ENCODE measurements around the gene TBC1D22A. TPM values are rescaled to one million over a fixed set of nuclear protein-coding genes. Genes with fewer than 3 reads are reported as not detected.

Gene TBC1D22A
- total and polyA plus RNA-seq, 10 of the 15 experiments (the other 5 are each of a cell fraction or from before 2014, with no cell fraction given) = 0.63 to 44.7 (median 27.4) TPM

DNA sequence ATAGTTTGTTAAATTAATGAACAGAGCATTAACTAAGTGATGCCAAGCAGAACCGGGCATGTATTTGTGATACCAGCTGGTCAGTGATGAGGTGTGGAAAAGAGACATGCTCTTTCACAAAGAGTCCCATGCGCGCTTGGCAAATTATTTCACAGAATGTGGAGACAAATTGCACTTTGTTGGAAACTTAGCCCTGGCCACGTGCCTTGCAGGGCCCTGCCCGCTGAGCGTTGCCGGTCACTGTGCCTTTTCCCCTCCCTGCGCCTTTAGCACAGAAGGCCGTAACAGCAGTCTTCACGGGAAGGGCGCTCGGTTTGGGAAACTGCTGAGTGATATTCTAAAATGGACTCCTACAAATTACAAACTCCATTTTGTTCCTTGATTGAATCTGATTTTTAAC is 235.9 kb downstream of the TBC1D22A start (continued):
- TF ChIP-seq, protein P1, sequence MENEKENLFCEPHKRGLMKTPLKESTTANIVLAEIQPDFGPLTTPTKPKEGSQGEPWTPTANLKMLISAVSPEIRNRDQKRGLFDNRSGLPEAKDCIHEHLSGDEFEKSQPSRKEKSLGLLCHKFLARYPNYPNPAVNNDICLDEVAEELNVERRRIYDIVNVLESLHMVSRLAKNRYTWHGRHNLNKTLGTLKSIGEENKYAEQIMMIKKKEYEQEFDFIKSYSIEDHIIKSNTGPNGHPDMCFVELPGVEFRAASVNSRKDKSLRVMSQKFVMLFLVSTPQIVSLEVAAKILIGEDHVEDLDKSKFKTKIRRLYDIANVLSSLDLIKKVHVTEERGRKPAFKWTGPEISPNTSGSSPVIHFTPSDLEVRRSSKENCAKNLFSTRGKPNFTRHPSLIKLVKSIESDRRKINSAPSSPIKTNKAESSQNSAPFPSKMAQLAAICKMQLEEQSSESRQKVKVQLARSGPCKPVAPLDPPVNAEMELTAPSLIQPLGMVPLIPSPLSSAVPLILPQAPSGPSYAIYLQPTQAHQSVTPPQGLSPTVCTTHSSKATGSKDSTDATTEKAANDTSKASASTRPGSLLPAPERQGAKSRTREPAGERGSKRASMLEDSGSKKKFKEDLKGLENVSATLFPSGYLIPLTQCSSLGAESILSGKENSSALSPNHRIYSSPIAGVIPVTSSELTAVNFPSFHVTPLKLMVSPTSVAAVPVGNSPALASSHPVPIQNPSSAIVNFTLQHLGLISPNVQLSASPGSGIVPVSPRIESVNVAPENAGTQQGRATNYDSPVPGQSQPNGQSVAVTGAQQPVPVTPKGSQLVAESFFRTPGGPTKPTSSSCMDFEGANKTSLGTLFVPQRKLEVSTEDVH (IDR thresholded peaks at IDR 0.05; ENCODE audit: low read depth, partially characterized antibody) = no peak
- TF ChIP-seq ETV6 (conservative IDR thresholded peaks at IDR 0.05 in 1 of 2, IDR thresholded peaks at IDR 0.05 in 1 of 2; ENCODE audit: borderline replicate concordance in 1 of 2, low read depth in 1 of 2) = no peak
- TF ChIP-seq RELA (IDR thresholded peaks at IDR 0.05; ENCODE audit: borderline replicate concordance, partially characterized antibody) = no peak
- TF ChIP-seq KAT2A (conservative IDR thresholded peaks at IDR 0.05; ENCODE audit: control insufficient read depth, low read depth, low read length) = no peak
- TF ChIP-seq FOS (IDR thresholded peaks at IDR 0.05; ENCODE audit: borderline replicate concordance, extremely low read depth, insufficient read length) = no peak
- TF ChIP-seq ATF7 (IDR thresholded peaks at IDR 0.05; ENCODE audit: low read depth) = no peak
- no peak for TF ChIP-seq EGR1 (IDR thresholded peaks at IDR 0.05; ENCODE audit: borderline replicate concordance in 1 of 2, low read depth in 2 of 2, low read length in 2 of 2)
- TF ChIP-seq, protein P2, sequence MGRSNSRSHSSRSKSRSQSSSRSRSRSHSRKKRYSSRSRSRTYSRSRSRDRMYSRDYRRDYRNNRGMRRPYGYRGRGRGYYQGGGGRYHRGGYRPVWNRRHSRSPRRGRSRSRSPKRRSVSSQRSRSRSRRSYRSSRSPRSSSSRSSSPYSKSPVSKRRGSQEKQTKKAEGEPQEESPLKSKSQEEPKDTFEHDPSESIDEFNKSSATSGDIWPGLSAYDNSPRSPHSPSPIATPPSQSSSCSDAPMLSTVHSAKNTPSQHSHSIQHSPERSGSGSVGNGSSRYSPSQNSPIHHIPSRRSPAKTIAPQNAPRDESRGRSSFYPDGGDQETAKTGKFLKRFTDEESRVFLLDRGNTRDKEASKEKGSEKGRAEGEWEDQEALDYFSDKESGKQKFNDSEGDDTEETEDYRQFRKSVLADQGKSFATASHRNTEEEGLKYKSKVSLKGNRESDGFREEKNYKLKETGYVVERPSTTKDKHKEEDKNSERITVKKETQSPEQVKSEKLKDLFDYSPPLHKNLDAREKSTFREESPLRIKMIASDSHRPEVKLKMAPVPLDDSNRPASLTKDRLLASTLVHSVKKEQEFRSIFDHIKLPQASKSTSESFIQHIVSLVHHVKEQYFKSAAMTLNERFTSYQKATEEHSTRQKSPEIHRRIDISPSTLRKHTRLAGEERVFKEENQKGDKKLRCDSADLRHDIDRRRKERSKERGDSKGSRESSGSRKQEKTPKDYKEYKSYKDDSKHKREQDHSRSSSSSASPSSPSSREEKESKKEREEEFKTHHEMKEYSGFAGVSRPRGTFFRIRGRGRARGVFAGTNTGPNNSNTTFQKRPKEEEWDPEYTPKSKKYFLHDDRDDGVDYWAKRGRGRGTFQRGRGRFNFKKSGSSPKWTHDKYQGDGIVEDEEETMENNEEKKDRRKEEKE (IDR thresholded peaks at IDR 0.05) = no peak
- no peak for TF ChIP-seq GABPA (IDR thresholded peaks at IDR 0.05; ENCODE audit: low read depth)
- TF ChIP-seq TCF12 (IDR thresholded peaks at IDR 0.05; ENCODE audit: low read depth, low read length) = no peak
- no peak for TF ChIP-seq CREB1 (IDR thresholded peaks at IDR 0.05; ENCODE audit: low read depth)
- no peak for TF ChIP-seq FOXK2 (IDR thresholded peaks at IDR 0.05)

All from GM12878 (cell line).